ENCODE data around the gene RILP.
A peak's percentile ranks its signal among the peaks of the same experiment; 100 is the strongest.

Gene RILP

GRCh38 chr17:1648173-1648962 is 1.3 kb downstream of the RILP start:
- DNase-seq (ENCODE audit: low spot score): peak; percentile 64

DNA sequence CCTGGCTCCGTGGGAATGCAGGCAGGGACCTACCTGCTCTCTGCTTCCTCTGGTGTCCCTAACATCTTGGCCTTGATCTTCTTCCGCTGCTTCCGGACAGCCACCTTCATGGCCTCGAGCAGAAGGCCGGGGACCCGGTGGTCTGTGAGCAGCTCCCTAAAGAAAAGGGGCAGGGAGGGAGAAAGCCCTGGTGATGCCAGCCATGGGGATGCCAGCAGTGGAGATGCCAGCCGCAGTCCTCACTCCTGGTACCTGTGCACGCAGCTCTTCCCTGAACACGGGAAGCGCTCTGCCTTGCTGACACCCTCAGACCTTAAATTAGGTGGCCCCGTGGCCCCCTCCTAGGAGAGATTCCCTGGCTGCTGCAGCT is 1.9 kb downstream of the RILP start:
- DNase-seq (ENCODE audit: low spot score): no peak

GRCh38 chr17:1646199-1646875 is 3.3 kb downstream of the RILP start:
- no peak for DNase-seq (ENCODE audit: low spot score)

DNA sequence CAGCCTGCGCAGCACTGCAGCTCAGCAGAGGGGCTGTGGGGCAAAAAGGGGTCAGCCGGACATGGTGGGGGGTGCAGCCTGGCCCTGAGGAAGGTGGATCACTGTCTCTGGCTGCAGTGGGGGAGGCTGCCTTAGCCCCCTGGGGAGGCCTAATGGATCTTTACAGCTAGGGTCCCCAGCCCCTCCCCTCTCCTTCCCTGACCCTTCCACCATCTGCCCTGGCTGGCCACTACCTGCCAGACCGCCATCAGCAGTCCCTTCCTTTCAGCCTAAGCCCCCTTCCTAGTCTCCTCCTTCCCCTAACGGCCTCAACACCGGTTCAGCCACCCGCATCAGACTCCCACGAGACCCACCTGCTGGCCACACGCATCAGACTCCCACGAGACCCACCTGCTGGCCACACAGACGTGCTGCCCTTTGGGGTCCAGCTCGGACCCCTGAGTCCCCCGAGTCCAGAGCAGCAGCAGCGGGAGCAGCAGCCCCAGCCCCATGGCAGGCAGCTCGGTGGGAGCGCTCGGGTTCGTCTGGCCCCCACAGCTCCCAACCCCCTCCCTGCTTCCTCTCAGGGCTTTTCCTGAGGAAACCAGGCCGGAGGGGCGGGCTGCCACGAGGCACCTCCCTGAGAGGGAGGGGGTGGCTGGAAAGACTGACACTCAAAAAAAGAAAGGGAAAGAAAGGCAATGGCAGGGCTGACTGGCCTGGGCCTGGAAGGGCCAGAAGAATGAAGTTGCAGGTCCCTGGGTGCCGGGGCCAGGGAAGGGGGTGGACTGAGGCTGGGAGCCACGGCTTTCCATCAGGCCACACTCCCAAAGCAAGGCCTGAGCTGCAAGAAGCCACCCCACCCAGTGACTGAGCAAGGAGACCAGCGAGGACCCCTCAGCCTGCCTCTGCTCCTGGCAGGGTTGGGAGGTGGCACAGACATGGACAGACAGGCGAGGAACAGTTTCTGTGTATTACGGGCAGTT is 4.2 kb downstream of the RILP start, which contains the start of gene SCARF1:
Gene SCARF1, minus strand, starts transcription at position 526 of the 965 bp plus-strand sequence. Its CDS starts 35 bp downstream, at position 491.
- DNase-seq (ENCODE audit: low spot score): no peak

GRCh38 chr17:1644493-1645206 is 5.0 kb downstream of the RILP start:
- no peak for DNase-seq (ENCODE audit: low spot score)

- no peak for DNase-seq (ENCODE audit: low spot score)
These were observed 5.6 kb downstream of the RILP start for GRCh38 chr17:1643999-1644492.

- peak; percentile 79 for DNase-seq (ENCODE audit: low spot score)
These were observed 6.2 kb downstream of the RILP start for GRCh38 chr17:1643293-1643998.

GRCh38 chr17:1641065-1641403 is 8.6 kb downstream of the RILP start:
- DNase-seq (ENCODE audit: low spot score): no peak

- DNase-seq (ENCODE audit: low spot score): no peak
These were observed 9.2 kb downstream of the RILP start for GRCh38 chr17:1640329-1641064.

DNA sequence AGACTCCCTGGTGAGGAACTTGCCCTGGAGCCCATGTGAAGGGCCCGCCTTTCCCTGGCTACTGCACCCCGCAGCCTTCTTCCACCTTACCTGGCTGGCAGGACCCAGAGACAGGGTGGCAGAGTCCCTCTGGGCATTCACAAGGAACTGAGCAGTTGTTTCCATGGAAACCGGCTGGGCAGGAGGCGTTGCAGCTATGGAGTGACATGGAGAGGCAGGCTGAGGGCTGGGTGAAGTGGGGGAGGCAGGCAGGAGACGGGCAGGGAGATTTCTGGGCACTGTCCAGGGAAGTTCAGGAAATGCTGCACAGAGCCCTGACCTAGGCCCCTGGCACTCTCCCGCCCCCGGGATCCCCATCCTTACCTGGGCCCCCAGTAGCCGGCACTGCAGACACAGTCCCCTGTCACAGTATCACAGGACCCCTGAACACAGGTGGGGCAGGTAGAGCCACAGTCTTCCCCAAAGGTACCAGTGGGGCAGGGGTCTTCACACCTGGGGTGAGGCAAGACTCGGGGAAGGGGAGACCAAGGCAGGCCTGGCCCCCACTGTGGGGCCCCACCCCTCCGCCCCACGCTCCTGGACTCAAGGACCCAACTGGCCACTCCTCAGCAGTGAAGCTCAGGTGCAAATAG is 10.0 kb downstream of the RILP start:
- no peak for DNase-seq (ENCODE audit: low spot score)

DNA sequence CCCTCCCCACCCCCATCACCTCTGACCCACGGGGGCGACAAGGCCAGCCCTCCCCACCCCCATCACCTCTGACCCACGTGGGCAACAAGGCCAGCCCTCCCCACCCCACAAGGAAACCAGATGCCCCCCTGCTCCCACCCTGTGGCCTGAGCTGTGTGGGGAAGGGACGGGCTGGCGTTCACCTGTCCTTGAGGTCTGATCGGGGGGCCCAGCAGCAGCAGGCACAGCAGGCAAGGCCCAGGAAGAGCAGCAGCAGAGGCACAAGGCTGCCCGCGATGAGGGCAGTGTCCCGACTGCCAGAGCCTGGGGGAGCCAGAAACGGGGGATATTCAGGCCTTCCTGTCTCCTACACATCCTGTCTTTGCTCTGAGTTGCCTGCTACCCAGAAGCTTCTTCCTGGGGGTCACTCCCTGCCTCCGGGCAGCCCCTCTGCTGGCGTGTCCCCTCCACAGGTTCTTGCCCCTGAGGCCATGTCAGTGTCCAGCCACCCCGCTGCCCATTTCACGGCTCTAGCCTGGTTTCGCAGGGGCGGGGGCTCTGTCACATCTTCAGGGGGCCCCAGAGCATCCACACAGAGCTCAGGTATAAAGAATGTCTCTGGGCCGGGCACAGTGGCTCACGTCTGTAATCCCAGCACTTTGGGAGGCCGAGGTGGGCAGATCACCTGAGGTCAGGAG is 10.9 kb downstream of the RILP start:
- DNase-seq (ENCODE audit: low spot score): no peak

DNA sequence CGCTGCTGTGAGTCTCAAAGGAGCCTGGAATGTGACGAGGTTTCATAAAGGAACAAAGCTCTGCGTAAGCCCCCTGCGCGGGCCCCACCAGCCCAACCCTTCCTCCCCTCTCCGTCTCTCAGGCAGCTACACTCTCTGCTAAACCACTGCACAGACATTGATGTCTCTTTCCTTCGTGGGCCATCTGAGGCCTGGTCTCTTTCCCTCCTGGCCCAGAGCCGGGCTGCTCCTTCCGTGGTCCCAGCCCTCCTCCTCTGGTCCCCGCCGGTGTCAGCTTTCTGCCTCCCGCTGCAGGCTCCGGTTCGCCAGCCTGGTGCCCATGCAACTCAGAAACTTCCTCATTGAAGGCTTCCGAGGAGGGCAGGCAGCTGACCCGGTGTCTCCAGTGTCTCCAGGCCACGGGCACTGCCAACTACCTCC is 11.5 kb downstream of the RILP start:
- no peak for DNase-seq (ENCODE audit: low spot score)

- no peak for DNase-seq (ENCODE audit: low spot score)
These were observed 12.9 kb downstream of the RILP start for GRCh38 chr17:1636732-1637285.

DNA sequence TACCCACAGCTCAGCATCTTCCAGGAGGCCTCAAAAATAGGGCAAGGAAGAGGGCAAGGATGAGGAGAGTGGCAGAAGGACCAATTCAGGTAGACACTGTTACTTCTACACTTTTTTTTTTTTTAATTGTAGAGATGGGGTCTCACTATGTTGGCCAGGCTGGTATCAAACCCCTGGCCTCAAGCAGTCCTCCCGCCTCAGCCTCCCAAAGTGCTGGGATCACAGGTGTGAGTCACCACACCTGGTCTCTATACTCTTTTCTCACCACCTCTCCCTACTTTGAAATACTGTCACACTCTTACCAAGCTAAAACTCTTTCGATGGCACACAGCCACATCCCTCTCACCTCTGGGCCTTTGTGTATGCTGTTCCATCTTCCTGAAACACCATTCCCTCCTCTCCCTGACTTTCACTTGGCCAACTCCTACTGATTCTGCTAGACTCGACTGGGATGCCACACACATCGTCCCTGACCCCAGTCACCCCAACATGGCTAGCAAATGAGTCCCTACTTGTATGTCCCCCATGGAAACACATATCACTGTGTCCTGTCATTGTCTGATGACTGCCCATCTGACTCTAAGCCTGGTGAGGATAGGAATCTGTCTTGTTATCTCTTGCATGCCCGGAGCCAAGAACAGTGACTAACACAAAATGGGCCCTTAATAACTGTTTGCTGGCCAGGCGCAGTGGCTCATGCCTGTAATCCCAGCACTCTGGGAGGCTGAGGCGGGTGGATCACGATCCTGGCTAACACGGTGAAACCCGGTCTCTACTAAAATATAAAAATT is 13.8 kb downstream of the RILP start:
- no peak for DNase-seq (ENCODE audit: low spot score)

GRCh38 chr17:1634841-1635650 is 14.6 kb downstream of the RILP start:
- DNase-seq (ENCODE audit: low spot score): no peak

GRCh38 chr17:1630662-1631061 is 19.0 kb downstream of the RILP start:
- DNase-seq (ENCODE audit: low spot score): no peak
